ENCODE measurements around the gene XKR3.

Gene XKR3

GRCh38 chr22:16847271-16847670, 22.1 kb upstream of the XKR3 start:
- Histone ChIP-seq H3K4me2 (ENCODE audit: low read length) (no peak overlapping the region), H3K27ac (ENCODE audit: low read length) (no peak overlapping the region), H3K79me2 (ENCODE audit: low read length) (no peaks in the 10 kb centered on the region), H3K4me3 (ENCODE audit: low read length) (no peak overlapping the region), H3K9me3 (ENCODE audit: insufficient read depth, low read length) (no peaks in the 10 kb centered on the region), H4K20me1 (ENCODE audit: insufficient read depth, low read length) (no peaks in the 10 kb centered on the region), H3K9ac (ENCODE audit: low read length) (no peak overlapping the region), H2AFZ (ENCODE audit: low read depth, low read length) (no peak overlapping the region), H3K4me1 (ENCODE audit: low read length) (no peaks in the 10 kb centered on the region), H3K36me3 (replicated peaks; ENCODE audit: low read depth, low read length) (no peaks in the 10 kb centered on the region), H3K27me3 (ENCODE audit: low read depth, low read length) (no peaks in the 10 kb centered on the region)
- TF ChIP-seq CTCF (IDR thresholded peaks at IDR 0.05; ENCODE audit: low read depth, low read length) (no peak), EZH2phosphoT487 (IDR thresholded peaks at IDR 0.05; ENCODE audit: low read depth) (no peak)

- no peaks in the 10 kb centered on the region for H3K79me2 ChIP-seq (ENCODE audit: low read length)
- H3K9me3 ChIP-seq (ENCODE audit: insufficient read depth, low read length) = no peaks in the 10 kb centered on the region
- H4K20me1 ChIP-seq (ENCODE audit: insufficient read depth, low read length) = no peaks in the 10 kb centered on the region
- no peak overlapping the region for H3K4me2 ChIP-seq (ENCODE audit: low read length)
- no peak overlapping the region for H3K27ac ChIP-seq (ENCODE audit: low read length)
- no peaks in the 10 kb centered on the region for H3K27me3 ChIP-seq (ENCODE audit: low read depth, low read length)
- no peak overlapping the region for H3K9ac ChIP-seq (ENCODE audit: low read length)
- H3K4me1 ChIP-seq (ENCODE audit: low read length) = no peaks in the 10 kb centered on the region
- H3K4me3 ChIP-seq (ENCODE audit: low read length) = no peak overlapping the region
- TF ChIP-seq EZH2phosphoT487 (IDR thresholded peaks at IDR 0.05; ENCODE audit: low read depth) = no peak
- TF ChIP-seq CTCF (IDR thresholded peaks at IDR 0.05; ENCODE audit: low read depth, low read length) = no peak
- no peak overlapping the region for H2AFZ ChIP-seq (ENCODE audit: low read depth, low read length)
- no peaks in the 10 kb centered on the region for H3K36me3 ChIP-seq (replicated peaks; ENCODE audit: low read depth, low read length)
Measured at GRCh38 chr22:16845881-16846280, 20.7 kb upstream of the XKR3 start.

- Histone ChIP-seq H3K4me3 (ENCODE audit: low read length) (no peak overlapping the region), H3K4me1 (ENCODE audit: low read length) (no peaks in the 10 kb centered on the region), H2AFZ (ENCODE audit: low read depth, low read length) (no peak overlapping the region), H3K4me2 (ENCODE audit: low read length) (no peak overlapping the region), H3K79me2 (ENCODE audit: low read length) (no peaks in the 10 kb centered on the region), H3K36me3 (replicated peaks; ENCODE audit: low read depth, low read length) (no peaks in the 10 kb centered on the region), H3K27me3 (ENCODE audit: low read depth, low read length) (no peaks in the 10 kb centered on the region), H3K9ac (ENCODE audit: low read length) (no peak overlapping the region), H3K9me3 (ENCODE audit: insufficient read depth, low read length) (no peaks in the 10 kb centered on the region), H4K20me1 (ENCODE audit: insufficient read depth, low read length) (no peaks in the 10 kb centered on the region), H3K27ac (ENCODE audit: low read length) (no peak overlapping the region)
- TF ChIP-seq CTCF (IDR thresholded peaks at IDR 0.05; ENCODE audit: low read depth, low read length) (no peak), EZH2phosphoT487 (IDR thresholded peaks at IDR 0.05; ENCODE audit: low read depth) (no peak)
Measured at GRCh38 chr22:16845465-16845864, 20.3 kb upstream of the XKR3 start.

GRCh38 chr22:16844529-16844928, 19.3 kb upstream of the XKR3 start:
- TF ChIP-seq EZH2phosphoT487 (IDR thresholded peaks at IDR 0.05; ENCODE audit: low read depth) (no peak), CTCF (IDR thresholded peaks at IDR 0.05; ENCODE audit: low read depth, low read length) (no peak)
- H4K20me1 ChIP-seq (ENCODE audit: insufficient read depth, low read length) = no peaks in the 10 kb centered on the region
- no peaks in the 10 kb centered on the region for H3K27me3 ChIP-seq (ENCODE audit: low read depth, low read length)
- no peaks in the 10 kb centered on the region for H3K79me2 ChIP-seq (ENCODE audit: low read length)
- H2AFZ ChIP-seq (ENCODE audit: low read depth, low read length) = no peak overlapping the region
- no peak overlapping the region for H3K9ac ChIP-seq (ENCODE audit: low read length)
- no peaks in the 10 kb centered on the region for H3K9me3 ChIP-seq (ENCODE audit: insufficient read depth, low read length)
- H3K36me3 ChIP-seq (replicated peaks; ENCODE audit: low read depth, low read length) = no peaks in the 10 kb centered on the region
- no peak overlapping the region for H3K4me3 ChIP-seq (ENCODE audit: low read length)
- H3K27ac ChIP-seq (ENCODE audit: low read length) = no peak overlapping the region
- H3K4me1 ChIP-seq (ENCODE audit: low read length) = no peaks in the 10 kb centered on the region
- H3K4me2 ChIP-seq (ENCODE audit: low read length) = no peak overlapping the region
